Stimulated activated CD4-positive, alpha-beta T cell treated with anti-CD3 and anti-CD28 coated beads, TNF-alpha, amount 100 ng/mL, for 48 hours (primary cell): Measurements from ENCODE around the gene PTPN1.

Experiments
- DNase-seq, 3 donors: peaks; one replicate each; pipeline ENCODE4 v3.0.0-alpha.2; 2020; ENCODE audit warnings: low read depth in 3 of 3

PTPN1 gene

GRCh38 chr20:50634191-50634590 is 124.0 kb downstream of the PTPN1 start:
- DNase-seq, result no peak
